ENCODE data around the gene KIF16B. TPM values are rescaled to one million over a fixed set of nuclear protein-coding genes. Genes with fewer than 3 reads are reported as not detected.

Gene KIF16B
- total and polyA plus RNA-seq, 9 of the 15 experiments (the other 6 are each of a cell fraction or from before 2014, with no cell fraction given), result 1.00 to 10.6 (median 8.5) TPM

- no peak for TF ChIP-seq SFPQ (IDR thresholded peaks at IDR 0.05; ENCODE audit: low read depth, low read length)
- TF ChIP-seq ZBTB26 (CRISPR knock-in tag; IDR thresholded peaks at IDR 0.05), result no peak
- TF ChIP-seq XRCC5 (IDR thresholded peaks at IDR 0.05; ENCODE audit: low read depth, low read length), result no peak
- no peak for TF ChIP-seq CC2D1A (IDR thresholded peaks at IDR 0.05)
- TF ChIP-seq, protein P1, sequence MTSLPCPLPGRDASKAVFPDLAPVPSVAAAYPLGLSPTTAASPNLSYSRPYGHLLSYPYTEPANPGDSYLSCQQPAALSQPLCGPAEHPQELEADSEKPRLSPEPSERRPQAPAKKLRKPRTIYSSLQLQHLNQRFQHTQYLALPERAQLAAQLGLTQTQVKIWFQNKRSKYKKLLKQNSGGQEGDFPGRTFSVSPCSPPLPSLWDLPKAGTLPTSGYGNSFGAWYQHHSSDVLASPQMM (CRISPR knock-in tag; IDR thresholded peaks at IDR 0.05), result no peak
- no peak for TF ChIP-seq ZNF668 (CRISPR knock-in tag; IDR thresholded peaks at IDR 0.05)
- TF ChIP-seq ZNF561 (CRISPR knock-in tag; conservative IDR thresholded peaks at IDR 0.05), result no peak
- no peak for TF ChIP-seq TEAD1 (CRISPR knock-in tag; IDR thresholded peaks at IDR 0.05)
- TF ChIP-seq ZNF785 (CRISPR knock-in tag; IDR thresholded peaks at IDR 0.05), result no peak
- TF ChIP-seq FOXK1 (CRISPR knock-in tag; IDR thresholded peaks at IDR 0.05; ENCODE audit: borderline replicate concordance), result no peak
- TF ChIP-seq POLR2B (IDR thresholded peaks at IDR 0.05; ENCODE audit: low read depth, partially characterized antibody), result no peak
- no peak for TF ChIP-seq FOXA1 (IDR thresholded peaks at IDR 0.05; ENCODE audit: borderline replicate concordance)
- TF ChIP-seq ZNF232 (CRISPR knock-in tag; IDR thresholded peaks at IDR 0.05), result no peak
- TF ChIP-seq PHB2 (IDR thresholded peaks at IDR 0.05; ENCODE audit: low read depth), result no peak
- TF ChIP-seq SMAD2 (IDR thresholded peaks at IDR 0.05; ENCODE audit: low read depth, low read length), result no peak
- TF ChIP-seq ATF1 (CRISPR knock-in tag; IDR thresholded peaks at IDR 0.05), result no peak
- no peak for TF ChIP-seq ATF1 (tag; IDR thresholded peaks at IDR 0.05)
- no peak for TF ChIP-seq BMI1 (IDR thresholded peaks at IDR 0.05; ENCODE audit: low read length)
- TF ChIP-seq ZKSCAN1 (IDR thresholded peaks at IDR 0.05; ENCODE audit: low read depth, low read length), result no peak
- no peak for TF ChIP-seq CTBP1 (IDR thresholded peaks at IDR 0.05; ENCODE audit: borderline replicate concordance)
- no peak for TF ChIP-seq ARID2 (IDR thresholded peaks at IDR 0.05)
- H4K20me1 ChIP-seq (replicated peaks; ENCODE audit: control insufficient read depth, insufficient read depth, low read length), result no peaks in the 10 kb centered on the region
- no peak overlapping the region for H3K4me2 ChIP-seq (ENCODE audit: insufficient read depth, low read length)
- H3K4me1 ChIP-seq (replicated peaks in 1 of 2; ENCODE audit: control insufficient read depth in 2 of 2, insufficient read depth in 2 of 2, low read length in 2 of 2), result peaks cover 0 to 5% of the 10 kb centered on the region in 2 experiments; a peak in 3 of 5 replicates
- DNase-seq (ENCODE audit: extremely low read depth in 1 of 4, low spot score in 3 of 4) (no peak), ATAC-seq (no peak), FAIRE-seq (no peak)
- in situ Hi-C loops (cut with MboI) (no loop called here), intact Hi-C loops (cut with micrococcal nuclease) (no loop called here)
- no peaks in the 10 kb centered on the region for H3K36me3 ChIP-seq (ENCODE audit: control insufficient read depth, insufficient read depth, low read length)
- no peak overlapping the region for H2AFZ ChIP-seq (ENCODE audit: low read depth, low read length)
- H3K9me1 ChIP-seq (ENCODE audit: control insufficient read depth, insufficient read depth, low read length), result no peaks in the 10 kb centered on the region
- H3K4me3 ChIP-seq, result no peak overlapping the region
- no peaks in the 10 kb centered on the region for H3K27me3 ChIP-seq (ENCODE audit: control insufficient read depth in 2 of 2, insufficient read depth in 2 of 2, low read length in 2 of 2)
- no TSS peak for BruUV-seq (replicated peaks)
- WGBS (ENCODE audit: insufficient coverage, low coverage, missing lambda C conversion rate), result 36% methylated on average over 2 of the region's 2 CpGs
- ChIA-PET CTCF (ENCODE audit: low intra/inter-chr PET ratio) (no interaction called here), POLR2A (no interaction called here)
- H3K27ac ChIP-seq (ENCODE audit: extremely low read depth, low read depth, low read length), result no peak overlapping the region
- no peaks in the 10 kb centered on the region for H3K9me3 ChIP-seq (replicated peaks; ENCODE audit: control insufficient read depth, insufficient read depth, low read depth, low read length)
- H3K79me2 ChIP-seq (ENCODE audit: control insufficient read depth, insufficient read depth, low read length), result no peaks in the 10 kb centered on the region
- H3K9ac ChIP-seq (ENCODE audit: insufficient read depth in 1 of 2, low read depth in 2 of 2, low read length in 2 of 2), result no peak overlapping the region
These were observed 154.0 kb downstream of the KIF16B start for GRCh38 chr20:16419138-16419715.
